Loucy (cell line): ENCODE measurements around the gene MBNL3.

Experiments
- H2AFZ ChIP-seq: fragments of 200-600 bp; sonication (generic); 2 replicates; pipeline ENCODE4 v1.6.0; 2016; ENCODE audit warnings: antibody characterized with exemption, mild to moderate bottlenecking, low read length, moderate library complexity
- H3F3A ChIP-seq: fragments of 200-600 bp; 2 replicates; pipeline ENCODE4 v1.6.0; 2016; ENCODE audit warnings: antibody characterized with exemption, low read depth, mild to moderate bottlenecking
- H3K27me3 ChIP-seq: fragments of 200-600 bp; sonication (generic); 2 replicates; pipeline ENCODE4 v1.6.1; 2014; ENCODE audit warnings: low read length, mild to moderate bottlenecking; ENCODE audit not compliant: insufficient read depth, poor library complexity, severe bottlenecking
- H3K36me3 ChIP-seq: fragments of 200-600 bp; sonication (generic); 2 replicates; pipeline ENCODE4 v1.6.1; 2016; ENCODE audit warnings: low read length; ENCODE audit not compliant: insufficient read depth
- H3K4me1 ChIP-seq: fragments of 200-600 bp; sonication (generic); 2 replicates; pipeline ENCODE4 v1.5.1; 2014; ENCODE audit warnings: low read length, mild to moderate bottlenecking; ENCODE audit not compliant: insufficient read depth, poor library complexity, severe bottlenecking
- H3K4me2 ChIP-seq: fragments of 200-600 bp; sonication (generic); 2 replicates; pipeline ENCODE4 v1.6.0; 2014; ENCODE audit warnings: antibody characterized with exemption, low read length, low read depth, mild to moderate bottlenecking; ENCODE audit not compliant: poor library complexity, severe bottlenecking
- H3K4me3 ChIP-seq: fragments of 200-600 bp; sonication (generic); 2 replicates; pipeline ENCODE4 v1.5.1; 2014; ENCODE audit warnings: low read length, mild to moderate bottlenecking, mixed read lengths; ENCODE audit not compliant: poor library complexity, severe bottlenecking
- H3K79me2 ChIP-seq: fragments of 200-600 bp; sonication (generic); 2 replicates; pipeline ENCODE4 v1.6.1; 2014; ENCODE audit warnings: low read length; ENCODE audit not compliant: insufficient read depth
- H3K9ac ChIP-seq: fragments of 200-600 bp; sonication (generic); 2 replicates; pipeline ENCODE4 v1.6.0; 2014; ENCODE audit warnings: mild to moderate bottlenecking, low read depth, low read length, moderate library complexity; ENCODE audit not compliant: poor library complexity, severe bottlenecking
- H3K9me2 ChIP-seq: fragments of 200-600 bp; sonication (generic); replicated peaks from 2 replicates; pipeline ENCODE4 v1.6.1; 2016; ENCODE audit warnings: low read depth, low read length, mixed read lengths
- H3K9me3 ChIP-seq: fragments of 200-600 bp; sonication (generic); 2 replicates; pipeline ENCODE4 v1.6.1; 2014; ENCODE audit warnings: mild to moderate bottlenecking, antibody characterized with exemption, low read length, low read depth; ENCODE audit not compliant: insufficient read depth
- H4K20me1 ChIP-seq: fragments of 200-600 bp; sonication (generic); 2 replicates; pipeline ENCODE4 v1.6.0; 2014; ENCODE audit warnings: antibody characterized with exemption, low read length, mild to moderate bottlenecking; ENCODE audit not compliant: insufficient read depth, poor library complexity, severe bottlenecking
- EZH2phosphoT487 ChIP-seq: fragments of 200-600 bp; IDR thresholded peaks from 2 replicates; pipeline ENCODE4 v1.6.1; 2018; ENCODE audit warnings: antibody characterized with exemption, mild to moderate bottlenecking, moderate library complexity, borderline replicate concordance
- TF ChIP-seq, protein P1 (sequence below): fragments of 200-600 bp; sonication (generic); conservative IDR thresholded peaks from 2 replicates; pipeline ENCODE4 v1.5.1; 2014; ENCODE audit warnings: mild to moderate bottlenecking, antibody characterized with exemption, low read length

Gene MBNL3

DNA sequence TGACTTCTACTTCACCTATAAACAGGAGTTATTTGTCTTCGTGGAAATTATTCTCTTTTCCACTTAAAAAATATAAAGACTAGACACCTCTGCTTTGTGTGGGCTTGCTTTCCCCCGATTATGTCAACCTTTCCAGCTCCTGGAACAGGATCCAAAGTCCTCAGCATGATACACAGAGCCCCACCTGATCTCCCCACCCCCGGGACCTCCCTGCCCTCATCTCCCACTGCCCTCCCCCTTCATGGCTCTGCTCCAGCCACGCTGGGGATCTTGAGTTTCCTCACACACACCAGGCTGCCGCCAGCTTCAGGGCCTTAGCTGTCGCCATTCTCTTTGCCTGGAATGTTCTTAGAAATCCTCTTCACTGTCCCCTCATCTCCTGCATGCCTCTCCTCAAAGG lies 55.3 kb downstream of the MBNL3 start:
- Histone ChIP-seq H3K4me2 (no peak overlapping the region), H3K4me1 (no peaks in the 10 kb centered on the region), H3K27me3 (no peaks in the 10 kb centered on the region), H3K9me2 (no peaks in the 10 kb centered on the region), H3K9ac (no peak overlapping the region), H2AFZ (no peak overlapping the region), H4K20me1 (no peaks in the 10 kb centered on the region), H3K36me3 (no peaks in the 10 kb centered on the region), H3K79me2 (no peaks in the 10 kb centered on the region), H3K4me3 (no peak overlapping the region), H3K9me3 (no peaks in the 10 kb centered on the region), H3F3A (no peaks in the 10 kb centered on the region)
- TF ChIP-seq, protein P1, sequence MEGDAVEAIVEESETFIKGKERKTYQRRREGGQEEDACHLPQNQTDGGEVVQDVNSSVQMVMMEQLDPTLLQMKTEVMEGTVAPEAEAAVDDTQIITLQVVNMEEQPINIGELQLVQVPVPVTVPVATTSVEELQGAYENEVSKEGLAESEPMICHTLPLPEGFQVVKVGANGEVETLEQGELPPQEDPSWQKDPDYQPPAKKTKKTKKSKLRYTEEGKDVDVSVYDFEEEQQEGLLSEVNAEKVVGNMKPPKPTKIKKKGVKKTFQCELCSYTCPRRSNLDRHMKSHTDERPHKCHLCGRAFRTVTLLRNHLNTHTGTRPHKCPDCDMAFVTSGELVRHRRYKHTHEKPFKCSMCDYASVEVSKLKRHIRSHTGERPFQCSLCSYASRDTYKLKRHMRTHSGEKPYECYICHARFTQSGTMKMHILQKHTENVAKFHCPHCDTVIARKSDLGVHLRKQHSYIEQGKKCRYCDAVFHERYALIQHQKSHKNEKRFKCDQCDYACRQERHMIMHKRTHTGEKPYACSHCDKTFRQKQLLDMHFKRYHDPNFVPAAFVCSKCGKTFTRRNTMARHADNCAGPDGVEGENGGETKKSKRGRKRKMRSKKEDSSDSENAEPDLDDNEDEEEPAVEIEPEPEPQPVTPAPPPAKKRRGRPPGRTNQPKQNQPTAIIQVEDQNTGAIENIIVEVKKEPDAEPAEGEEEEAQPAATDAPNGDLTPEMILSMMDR, result no peak
- no peak for TF ChIP-seq EZH2phosphoT487

DNA sequence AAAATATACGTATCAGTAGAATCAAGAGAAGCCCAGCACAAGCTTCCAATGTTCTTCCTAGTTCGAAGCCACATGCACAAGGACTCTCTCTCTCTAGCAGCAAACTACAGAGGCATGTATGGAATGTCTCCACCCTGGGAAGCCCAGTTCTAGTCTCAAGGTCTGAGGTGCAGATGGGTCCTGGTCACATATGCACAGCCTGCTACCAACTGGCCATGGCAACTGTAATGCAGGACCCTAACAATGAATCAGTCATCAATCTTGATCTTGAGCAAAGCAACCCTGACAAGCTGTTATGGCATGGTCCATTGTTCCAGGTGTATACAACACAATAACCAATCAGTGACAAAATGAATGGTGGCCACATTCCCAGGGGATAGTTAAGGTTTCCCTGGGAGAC lies 55.8 kb downstream of the MBNL3 start:
- TF ChIP-seq EZH2phosphoT487, result no peak
- TF ChIP-seq, protein P1, result no peak
- no peak overlapping the region for H3K9ac ChIP-seq
- H4K20me1 ChIP-seq, result no peaks in the 10 kb centered on the region
- H3K79me2 ChIP-seq, result no peaks in the 10 kb centered on the region
- no peaks in the 10 kb centered on the region for H3K36me3 ChIP-seq
- no peaks in the 10 kb centered on the region for H3K9me2 ChIP-seq
- no peak overlapping the region for H3K4me2 ChIP-seq
- no peaks in the 10 kb centered on the region for H3K27me3 ChIP-seq
- H2AFZ ChIP-seq, result no peak overlapping the region
- no peaks in the 10 kb centered on the region for H3F3A ChIP-seq
- H3K4me3 ChIP-seq, result no peak overlapping the region
- no peaks in the 10 kb centered on the region for H3K9me3 ChIP-seq
- no peaks in the 10 kb centered on the region for H3K4me1 ChIP-seq

DNA sequence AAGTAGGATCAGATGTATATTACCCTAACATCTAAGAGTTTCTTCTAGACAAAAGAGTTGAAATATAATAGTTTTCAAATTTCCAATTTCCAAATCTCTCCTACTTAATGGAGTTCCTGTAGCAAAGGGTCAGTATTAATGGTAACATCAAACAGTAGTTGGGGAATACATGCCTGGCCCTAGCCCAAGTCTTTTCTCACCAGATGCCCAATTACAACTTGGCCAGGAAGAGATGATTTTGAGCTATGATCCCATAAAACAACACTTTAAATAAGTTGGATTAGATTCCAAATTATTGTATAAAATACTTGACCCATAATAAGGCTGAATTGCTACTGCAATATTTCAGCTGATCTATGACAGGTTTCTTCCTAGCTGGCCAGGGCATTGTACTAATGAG lies 59.9 kb downstream of the MBNL3 start:
- TF ChIP-seq EZH2phosphoT487, result no peak
- TF ChIP-seq, protein P1, result no peak

More for the DNA sequence above, 59.9 kb downstream of the MBNL3 start:
- H3K27me3 ChIP-seq, result no peaks in the 10 kb centered on the region
- H3K9me3 ChIP-seq, result no peaks in the 10 kb centered on the region
- H3K36me3 ChIP-seq, result no peaks in the 10 kb centered on the region
- no peak overlapping the region for H3K4me2 ChIP-seq
- no peaks in the 10 kb centered on the region for H3K79me2 ChIP-seq
- no peak overlapping the region for H2AFZ ChIP-seq
- H3F3A ChIP-seq, result no peaks in the 10 kb centered on the region
- H3K4me1 ChIP-seq, result no peaks in the 10 kb centered on the region
- no peak overlapping the region for H3K4me3 ChIP-seq
- no peak overlapping the region for H3K9ac ChIP-seq
- no peaks in the 10 kb centered on the region for H3K9me2 ChIP-seq
- H4K20me1 ChIP-seq, result no peaks in the 10 kb centered on the region
